Right ventricle myocardium inferior (tissue), 1 donor: ENCODE data around the gene PARP12. TPM values are rescaled to one million over a fixed set of nuclear protein-coding genes. Genes with fewer than 3 reads are reported as not detected.
A peak's percentile ranks its signal among the peaks of the same experiment; 100 is the strongest.

Source experiments
- ATAC-seq: fragments of 200-7000 bp; cut with Tn5 transposase; one replicate; pipeline ENCODE4 v1.9.1; 2020; ENCODE audit warnings: mild to moderate bottlenecking, moderate library complexity
- DNase-seq: peaks from one replicate; pipeline ENCODE4 v3.0.0; 2021; ENCODE audit errors: missing footprints
- intact Hi-C: fragments of 100-400 bp; cut with DNase I; formaldehyde crosslinking; loops from one replicate; pipeline ENCODE4 v1.11.0; 2022
- total RNA-seq: library from RNA; stranded (reverse); fragmentation: NEBNext Ultra II Directional; extraction: Animal tissue kit (Norgen Biotek cat#: 25700); gene quantifications from one replicate; pipeline ENCODE4 v1.2.1, GENCODE V29; 2021
- donor health status: DM: no; HTN: yes; CAD: no; lungs with severe emphysema.

The PARP12 gene
- total RNA-seq, 1 donor from 2014 or later, result 13.2 TPM

DNA sequence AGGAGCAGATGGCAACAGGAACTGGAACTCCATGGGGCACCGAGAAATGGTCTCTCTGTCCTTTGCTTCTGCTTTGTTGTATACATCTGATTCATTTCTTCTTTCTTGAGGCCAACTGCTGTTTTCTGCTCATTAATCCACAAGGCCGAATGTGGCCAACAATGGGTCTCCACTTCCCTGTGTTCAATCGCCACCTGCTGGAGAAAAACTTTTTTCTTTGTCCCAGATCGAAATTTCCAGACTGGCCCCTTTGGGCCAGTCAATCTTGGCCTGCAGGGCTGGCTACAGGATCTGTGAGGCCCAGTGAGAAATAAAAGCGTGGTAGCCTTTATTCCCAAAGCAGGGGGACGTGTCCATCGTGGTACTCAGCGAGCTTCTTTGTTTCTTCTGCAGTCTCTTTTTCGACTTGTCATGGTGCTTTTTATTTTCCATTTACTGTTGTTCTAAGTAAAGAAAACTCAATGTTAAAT, 58.8 kb downstream of the PARP12 start:
- intact Hi-C loops, result loop anchor here (2.0 to 5.0 kb wide), 5 partner anchors 225 to 503 kb away; no protein-coding TSS in a partner anchor
- no peak for DNase-seq
- no peak for ATAC-seq

- intact Hi-C loops, result loop anchor here (5.0 kb wide), 2 partner anchors 383 to 398 kb away; no protein-coding TSS in a partner anchor
- ATAC-seq, result no peak
- DNase-seq, result no peak
These were observed 62.0 kb downstream of the PARP12 start for GRCh38 chr7:140000666-140001268.

GRCh38 chr7:139999516-139999915, 63.2 kb downstream of the PARP12 start:
- intact Hi-C loops, result no loop called here
- no peak for DNase-seq
- no peak for ATAC-seq

DNA sequence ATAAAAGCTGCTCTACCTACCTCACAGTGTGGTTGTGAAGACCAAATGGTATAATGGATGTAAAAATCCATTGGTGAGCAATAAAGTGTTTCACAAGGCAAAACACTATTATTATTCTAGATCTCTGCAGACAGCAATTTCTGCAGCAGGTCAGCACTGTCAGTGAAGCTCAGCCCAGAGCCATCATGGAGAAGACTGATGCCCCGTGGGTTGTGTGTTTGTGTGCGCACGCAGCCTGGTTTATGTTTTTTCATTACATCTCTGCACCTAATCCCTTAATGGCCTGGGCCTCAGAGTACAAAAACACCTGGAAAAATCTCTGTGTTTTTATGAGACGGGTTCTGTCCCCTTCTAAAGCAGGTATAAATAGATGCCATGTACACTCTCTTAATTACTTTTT, 64.2 kb downstream of the PARP12 start:
- intact Hi-C loops, result no loop called here
- ATAC-seq, result no peak
- no peak for DNase-seq

GRCh38 chr7:139995017-139995915, 67.5 kb downstream of the PARP12 start:
- peak; percentile 67 for ATAC-seq
- intact Hi-C loops, result no loop called here

DNA sequence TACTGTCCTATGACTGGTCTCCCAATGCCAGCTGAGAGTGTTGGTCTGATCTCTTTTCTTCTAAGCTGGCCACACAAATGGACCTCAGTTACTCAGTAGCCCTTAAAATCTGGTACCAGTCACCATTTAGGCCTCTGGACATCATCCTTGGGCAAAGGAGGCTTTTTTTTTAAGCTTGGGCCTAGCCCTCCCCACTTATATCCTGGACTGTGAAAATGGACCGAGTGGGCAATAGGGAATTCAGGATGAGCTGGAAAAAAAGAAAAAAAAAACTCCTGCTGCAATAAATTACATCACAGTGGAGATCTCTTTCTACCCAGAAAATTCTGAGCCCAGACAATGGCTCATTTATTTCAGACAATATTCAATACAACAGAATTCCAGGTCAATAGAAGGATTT, 68.4 kb downstream of the PARP12 start:
- no peak for ATAC-seq

More at GRCh38 chr7:139995017-139995915, 67.5 kb downstream of the PARP12 start:
- no peak for DNase-seq

DNA sequence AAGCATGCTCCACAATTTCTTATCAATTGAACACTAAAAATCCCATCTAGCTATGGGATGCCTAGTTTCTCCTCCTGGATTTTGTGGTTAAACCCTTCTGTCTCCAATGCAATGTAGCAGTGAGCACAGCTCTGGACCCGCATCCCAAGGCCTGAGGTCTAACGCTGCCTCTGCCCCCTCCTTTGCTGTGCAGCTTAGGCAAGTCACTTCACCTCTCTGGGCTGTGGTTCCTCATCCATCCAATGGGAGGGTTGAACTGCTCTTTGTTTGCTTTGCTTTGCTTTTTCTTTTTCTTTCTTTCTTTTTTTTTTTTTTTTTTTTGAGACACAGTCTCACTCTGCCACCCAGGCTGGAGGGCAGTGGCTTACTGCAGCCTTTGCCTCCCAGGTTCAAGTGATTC, 69.2 kb downstream of the PARP12 start:
- intact Hi-C loops, result no loop called here
- ATAC-seq (no peak), DNase-seq (no peak)

More for the DNA sequence above, 68.4 kb downstream of the PARP12 start:
- no peak for DNase-seq
- intact Hi-C loops, result no loop called here

GRCh38 chr7:139993169-139993568, 69.6 kb downstream of the PARP12 start:
- ATAC-seq (no peak), DNase-seq (no peak)
- intact Hi-C loops, result no loop called here

- DNase-seq (no peak), ATAC-seq (no peak)
- intact Hi-C loops, result no loop called here
These were observed 70.3 kb downstream of the PARP12 start for GRCh38 chr7:139992353-139993044.

DNA sequence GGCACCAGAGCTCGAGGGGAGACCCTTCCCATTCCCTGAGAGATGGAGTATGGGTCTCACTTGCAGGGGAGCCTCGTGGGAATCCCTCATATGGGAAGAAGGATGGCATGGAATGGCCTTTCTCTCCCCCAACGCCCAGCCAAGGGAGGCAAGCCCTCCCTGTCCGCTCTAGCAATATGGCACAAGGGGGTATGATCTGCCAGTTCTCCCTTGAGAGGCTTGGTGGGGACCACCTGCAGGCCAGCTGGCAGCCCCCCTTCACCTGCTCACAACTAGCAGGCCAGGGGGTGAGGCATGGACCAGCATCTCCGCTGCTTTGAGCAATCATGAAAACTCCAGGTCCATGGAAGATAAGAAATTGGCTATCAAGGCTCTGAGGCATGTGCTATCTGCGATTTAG, 70.8 kb downstream of the PARP12 start:
- DNase-seq (no peak), ATAC-seq (no peak)
- intact Hi-C loops, result no loop called here

DNA sequence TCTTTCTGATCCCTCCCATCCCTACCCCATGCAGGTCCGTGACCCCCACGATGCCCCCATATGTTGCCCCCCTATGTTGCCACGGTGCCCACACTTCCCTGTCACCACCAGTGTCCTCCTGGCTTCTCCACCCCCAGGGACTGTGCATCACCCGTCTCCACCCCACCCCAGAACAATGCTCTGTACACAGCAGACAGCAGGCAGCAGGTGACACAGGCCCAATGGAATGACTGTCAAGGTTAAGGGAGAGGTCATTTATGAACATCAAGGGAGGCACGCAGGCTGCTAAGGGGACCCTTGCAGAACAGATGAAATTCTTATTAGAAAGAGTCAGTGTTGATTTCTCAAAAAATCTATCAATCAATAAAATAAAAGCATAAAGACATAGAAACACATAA, 71.5 kb downstream of the PARP12 start:
- no peak for DNase-seq
- no peak for ATAC-seq
- intact Hi-C loops, result no loop called here

DNA sequence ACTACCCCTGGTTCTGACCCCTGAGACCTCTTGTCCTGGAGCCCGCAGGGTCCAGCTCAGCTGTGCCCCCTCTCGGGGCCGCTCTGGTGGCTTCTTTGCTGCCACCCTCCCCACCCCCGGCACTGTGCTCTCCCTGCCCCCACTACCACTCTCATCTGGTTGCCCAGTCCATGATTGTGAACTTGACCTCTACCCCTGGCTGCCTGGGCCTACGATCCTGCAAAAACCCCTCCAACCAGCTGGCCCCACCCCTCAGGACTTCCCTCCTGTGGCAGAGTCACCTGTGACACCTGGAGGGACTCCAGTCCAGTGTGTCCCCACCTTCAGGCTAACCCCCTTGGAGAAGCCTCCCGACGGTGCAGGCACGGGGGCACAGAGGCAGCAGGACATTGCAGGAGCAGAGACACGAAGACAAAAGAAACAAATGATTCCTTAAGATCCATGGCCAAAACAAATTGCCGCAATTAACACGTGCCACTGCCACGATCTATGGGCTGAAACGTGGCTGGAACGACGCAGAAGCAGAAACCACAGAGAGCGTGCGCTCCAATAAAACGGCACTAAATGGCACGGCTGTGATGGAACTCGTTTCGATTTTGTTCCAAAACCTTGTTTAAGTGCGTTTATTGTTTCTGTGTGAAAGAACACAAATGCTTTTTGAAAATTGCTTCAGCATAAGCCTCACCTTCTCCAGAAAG, 72.0 kb downstream of the PARP12 start:
- DNase-seq (no peak), ATAC-seq (peak; percentile 7)
- intact Hi-C loops, result no loop called here

DNA sequence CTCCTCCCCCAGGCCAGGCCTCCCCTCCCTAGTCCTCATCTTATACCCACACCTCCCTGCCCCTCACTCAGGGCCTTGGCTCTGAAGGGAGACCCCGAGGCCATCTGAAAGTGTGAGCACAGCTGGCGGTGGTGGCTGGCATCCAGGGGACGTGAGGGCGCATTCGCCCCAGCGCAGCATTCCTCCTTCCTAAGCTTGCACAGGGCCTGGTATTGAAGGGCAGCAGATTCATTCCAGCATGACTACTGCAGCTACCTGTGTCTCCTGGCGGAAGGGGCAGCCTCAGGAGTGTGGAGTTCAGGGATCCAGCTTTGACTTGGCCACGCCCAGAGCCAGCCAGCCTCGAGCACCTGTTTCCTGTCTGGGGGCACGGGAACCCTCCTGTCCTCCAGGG, 72.6 kb downstream of the PARP12 start:
- no peak for DNase-seq
- peak; percentile 17 for ATAC-seq
- intact Hi-C loops, result no loop called here

DNA sequence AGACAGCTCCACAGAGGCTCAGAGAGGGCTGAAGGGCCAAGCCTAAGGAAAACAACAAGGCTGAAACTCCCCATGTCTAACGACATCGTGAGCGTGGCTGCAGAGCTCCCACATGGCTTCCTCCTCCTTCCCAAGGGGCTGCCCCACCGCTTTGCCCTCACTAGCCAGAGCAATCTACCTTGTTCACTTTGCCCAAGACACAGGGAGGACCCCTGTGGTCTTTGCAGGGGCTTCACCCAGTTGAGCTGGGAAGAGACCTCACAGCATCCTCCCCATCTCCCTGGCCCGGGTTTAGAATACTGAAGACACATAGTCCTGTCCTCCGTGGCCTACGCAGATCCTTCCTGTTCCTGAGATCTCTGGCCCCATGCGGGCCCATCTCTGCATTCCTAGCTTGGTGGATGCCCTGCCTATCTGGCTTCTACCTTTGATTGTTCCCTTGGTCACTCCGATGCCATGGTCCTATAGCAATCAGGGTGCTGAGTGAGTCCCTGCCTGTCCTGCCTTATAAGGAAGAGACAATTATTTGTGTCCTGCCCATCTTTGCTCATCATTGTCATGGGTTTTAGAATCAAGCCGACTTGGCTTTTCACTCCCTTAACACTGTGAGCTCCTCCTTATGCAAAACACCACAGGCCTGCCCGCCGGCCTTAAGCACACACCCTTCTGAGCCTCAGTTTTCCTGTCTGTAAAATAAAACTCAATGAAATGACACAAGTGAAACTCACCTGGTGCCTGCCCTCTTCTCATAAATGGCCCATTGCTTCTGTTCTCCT, 73.2 kb downstream of the PARP12 start:
- intact Hi-C loops, result no loop called here
- no peak for DNase-seq
- no peak for ATAC-seq

GRCh38 chr7:139987691-139988516, 74.8 kb downstream of the PARP12 start:
- intact Hi-C loops, result no loop called here
- no peak for ATAC-seq
- DNase-seq, result no peak

GRCh38 chr7:139985811-139986210, 76.9 kb downstream of the PARP12 start:
- intact Hi-C loops, result no loop called here
- no peak for DNase-seq
- ATAC-seq, result no peak
